IMR-90 (cell line): ENCODE measurements around the gene STAT5B.

Experiments used
- MAFK ChIP-seq: IDR thresholded peaks from 2 replicates; pipeline ENCODE4 v1.6.1; 2012; ENCODE audit warnings: low read depth, low read length, improper control_type of control experiment
- POLR2A ChIP-seq: IDR thresholded peaks from 2 replicates; pipeline ENCODE4 v1.6.1; 2012; ENCODE audit warnings: mild to moderate bottlenecking, low read depth, low read length
- RAD21 ChIP-seq: IDR thresholded peaks from 2 replicates; pipeline ENCODE4 v1.6.1; 2012; ENCODE audit warnings: low read length, improper control_type of control experiment
- RFX5 ChIP-seq: IDR thresholded peaks from 2 replicates; pipeline ENCODE4 v1.8.0; 2012; ENCODE audit warnings: low read depth, mild to moderate bottlenecking, low read length, moderate library complexity
- SMC3 ChIP-seq: fragments of 150-350 bp; IDR thresholded peaks from 2 replicates; pipeline ENCODE4 v1.6.1; 2016; ENCODE audit warnings: low read depth, mild to moderate bottlenecking, antibody characterized with exemption, low read length, moderate library complexity
- TF ChIP-seq, protein P1 (sequence below): conservative IDR thresholded peaks from 2 replicates; pipeline ENCODE4 v1.5.1; 2012; ENCODE audit warnings: mild to moderate bottlenecking, low read depth, low read length, improper control_type of control experiment
- TF ChIP-seq, protein P2 (sequence below): fragments of 150-350 bp; IDR thresholded peaks from 2 replicates; pipeline ENCODE4 v1.6.1; 2016; ENCODE audit warnings: low read depth, mild to moderate bottlenecking, low read length, moderate library complexity, borderline replicate concordance
- TF ChIP-seq, protein P3 (sequence below): fragments of 150-350 bp; IDR thresholded peaks from 2 replicates; pipeline ENCODE4 v1.6.1; 2017; ENCODE audit warnings: mild to moderate bottlenecking, antibody characterized with exemption, low read length, low read depth

DNA sequence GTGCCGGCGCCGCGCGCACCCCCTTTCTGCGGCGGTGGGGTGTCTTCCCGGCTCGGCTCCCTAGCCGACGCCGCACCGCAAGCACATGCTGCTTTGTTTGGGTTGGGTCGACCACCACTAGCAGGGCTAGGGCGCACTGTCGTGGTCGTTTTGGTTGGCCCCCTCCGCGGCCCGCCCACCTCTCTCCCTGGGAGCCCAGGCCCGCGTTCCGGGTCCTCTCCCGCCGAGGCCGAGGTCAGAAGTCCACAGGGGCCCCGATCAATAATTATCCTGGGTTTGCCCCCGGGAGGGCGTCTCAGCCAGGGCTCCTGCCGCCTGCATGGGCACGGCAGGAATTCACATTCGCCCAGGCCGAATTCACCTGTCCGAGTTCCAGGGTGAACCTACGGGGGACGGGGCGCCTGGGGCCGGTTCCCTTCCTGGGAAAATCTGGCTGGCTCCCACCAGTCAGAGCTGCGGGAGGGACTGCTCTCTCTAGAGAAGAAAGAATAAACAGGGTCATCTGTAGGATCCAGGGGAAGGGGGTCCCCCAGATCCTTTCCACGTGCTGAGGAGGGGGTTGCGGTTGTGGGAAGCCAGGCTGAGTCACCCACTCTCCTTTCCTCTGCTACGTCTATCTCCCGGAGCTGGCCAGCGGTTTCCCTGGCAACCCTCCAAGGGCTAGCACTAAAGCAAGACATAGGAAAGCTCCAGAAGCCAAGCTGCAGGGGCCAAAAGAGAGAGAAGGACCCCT is 584 bp upstream of the STAT5B start:
- TF ChIP-seq RAD21 = no peak
- TF ChIP-seq, protein P1, sequence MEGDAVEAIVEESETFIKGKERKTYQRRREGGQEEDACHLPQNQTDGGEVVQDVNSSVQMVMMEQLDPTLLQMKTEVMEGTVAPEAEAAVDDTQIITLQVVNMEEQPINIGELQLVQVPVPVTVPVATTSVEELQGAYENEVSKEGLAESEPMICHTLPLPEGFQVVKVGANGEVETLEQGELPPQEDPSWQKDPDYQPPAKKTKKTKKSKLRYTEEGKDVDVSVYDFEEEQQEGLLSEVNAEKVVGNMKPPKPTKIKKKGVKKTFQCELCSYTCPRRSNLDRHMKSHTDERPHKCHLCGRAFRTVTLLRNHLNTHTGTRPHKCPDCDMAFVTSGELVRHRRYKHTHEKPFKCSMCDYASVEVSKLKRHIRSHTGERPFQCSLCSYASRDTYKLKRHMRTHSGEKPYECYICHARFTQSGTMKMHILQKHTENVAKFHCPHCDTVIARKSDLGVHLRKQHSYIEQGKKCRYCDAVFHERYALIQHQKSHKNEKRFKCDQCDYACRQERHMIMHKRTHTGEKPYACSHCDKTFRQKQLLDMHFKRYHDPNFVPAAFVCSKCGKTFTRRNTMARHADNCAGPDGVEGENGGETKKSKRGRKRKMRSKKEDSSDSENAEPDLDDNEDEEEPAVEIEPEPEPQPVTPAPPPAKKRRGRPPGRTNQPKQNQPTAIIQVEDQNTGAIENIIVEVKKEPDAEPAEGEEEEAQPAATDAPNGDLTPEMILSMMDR = no peak
- 0 out of 2 replicates have a peak, but pooled peaks have one; percentile 15 for TF ChIP-seq POLR2A
- no peak for TF ChIP-seq RFX5
- TF ChIP-seq, protein P2, sequence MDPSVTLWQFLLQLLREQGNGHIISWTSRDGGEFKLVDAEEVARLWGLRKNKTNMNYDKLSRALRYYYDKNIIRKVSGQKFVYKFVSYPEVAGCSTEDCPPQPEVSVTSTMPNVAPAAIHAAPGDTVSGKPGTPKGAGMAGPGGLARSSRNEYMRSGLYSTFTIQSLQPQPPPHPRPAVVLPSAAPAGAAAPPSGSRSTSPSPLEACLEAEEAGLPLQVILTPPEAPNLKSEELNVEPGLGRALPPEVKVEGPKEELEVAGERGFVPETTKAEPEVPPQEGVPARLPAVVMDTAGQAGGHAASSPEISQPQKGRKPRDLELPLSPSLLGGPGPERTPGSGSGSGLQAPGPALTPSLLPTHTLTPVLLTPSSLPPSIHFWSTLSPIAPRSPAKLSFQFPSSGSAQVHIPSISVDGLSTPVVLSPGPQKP = no peak
- TF ChIP-seq, protein P3, sequence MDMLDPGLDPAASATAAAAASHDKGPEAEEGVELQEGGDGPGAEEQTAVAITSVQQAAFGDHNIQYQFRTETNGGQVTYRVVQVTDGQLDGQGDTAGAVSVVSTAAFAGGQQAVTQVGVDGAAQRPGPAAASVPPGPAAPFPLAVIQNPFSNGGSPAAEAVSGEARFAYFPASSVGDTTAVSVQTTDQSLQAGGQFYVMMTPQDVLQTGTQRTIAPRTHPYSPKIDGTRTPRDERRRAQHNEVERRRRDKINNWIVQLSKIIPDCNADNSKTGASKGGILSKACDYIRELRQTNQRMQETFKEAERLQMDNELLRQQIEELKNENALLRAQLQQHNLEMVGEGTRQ = no peak
- TF ChIP-seq MAFK = no peak
- no peak for TF ChIP-seq SMC3
